T-helper 1 cell treated with Interleukin-12 subunit alpha and Interleukin-12 subunit beta and Interleukin-4 antibody, amounts not matched to agents 30 ng/mL and 1 ng/mL, for 36 hours (primary cell): ENCODE data around the gene PPT1. TPM values are rescaled to one million over a fixed set of nuclear protein-coding genes. Genes with fewer than 3 reads are reported as not detected.
"Not testable (repeated sequence)": the region's sequence is repeated elsewhere in the genome, so short reads cannot be mapped to it uniquely, and the experiment has no call there.

ENCODE experiments used
- intact Hi-C: fragments of 100-400 bp; cut with micrococcal nuclease; formaldehyde crosslinking; loops from one replicate; pipeline ENCODE4 v1.15.1; 2024
- total RNA-seq: library from RNA; stranded (reverse); gene quantifications from 2 replicates; pipeline ENCODE4 v1.2.3, GENCODE V29; 2022

The PPT1 gene
- total RNA-seq, 1 donor from 2014 or later, result 124 TPM

- intact Hi-C loops, result no loop called here
These were observed 39.6 kb downstream of the PPT1 start for GRCh38 chr1:40057310-40058030.

GRCh38 chr1:40056519-40057309, 40.3 kb downstream of the PPT1 start:
- intact Hi-C loops, result no loop called here

GRCh38 chr1:40053138-40053887, 43.7 kb downstream of the PPT1 start:
- intact Hi-C loops, result no loop called here

- intact Hi-C loops, result loop anchor here (1.0 kb wide), 1 partner anchor 8 kb away; no protein-coding TSS in a partner anchor
These were observed 46.2 kb downstream of the PPT1 start for GRCh38 chr1:40050863-40051262.

GRCh38 chr1:40049725-40050124, 47.3 kb downstream of the PPT1 start:
- intact Hi-C loops, result loop anchor here (1.0 to 10.0 kb wide), 4 partner anchors 8 to 929 kb away; partner anchors contain the start of gene CTPS1

GRCh38 chr1:40047769-40048168, 49.3 kb downstream of the PPT1 start:
- intact Hi-C loops, result loop anchor here (2.0 to 10.0 kb wide), 2 partner anchors 853 to 931 kb away; partner anchors contain the start of gene CTPS1

- intact Hi-C loops, result loop anchor here (10.0 kb wide), 1 partner anchor 852 kb away; no protein-coding TSS in a partner anchor
These were observed 49.8 kb downstream of the PPT1 start for GRCh38 chr1:40047276-40047675.

- intact Hi-C loops, result loop anchor here (10.0 kb wide), 1 partner anchor 851 kb away; no protein-coding TSS in a partner anchor
These were observed 51.3 kb downstream of the PPT1 start for GRCh38 chr1:40045766-40046165.

- intact Hi-C loops, result loop anchor here (10.0 kb wide), 1 partner anchor 850 kb away; no protein-coding TSS in a partner anchor
These were observed 51.9 kb downstream of the PPT1 start for GRCh38 chr1:40045182-40045581.

GRCh38 chr1:40044110-40044509, 52.9 kb downstream of the PPT1 start:
- intact Hi-C loops, result loop anchor here (5.0 to 10.0 kb wide), 5 partner anchors 33 to 849 kb away; partner anchors contain the start of genes NFYC and RLF

GRCh38 chr1:40042341-40042740, 54.7 kb downstream of the PPT1 start:
- intact Hi-C loops, result loop anchor here (5.0 to 10.0 kb wide), 5 partner anchors 35 to 848 kb away; partner anchors contain the start of genes NFYC and RLF

GRCh38 chr1:40041466-40041838, 55.6 kb downstream of the PPT1 start:
- intact Hi-C loops, result loop anchor here (1.0 to 10.0 kb wide), 9 partner anchors 8 to 939 kb away; partner anchors contain the start of genes NFYC, PPIE and RLF

GRCh38 chr1:40040511-40041465, 56.3 kb downstream of the PPT1 start, which contains the start of gene CAP1:
TSS of gene CAP1 (plus strand) at chr1:40040729. CDS start at chr1:40059347, 18,618 bp downstream.
- intact Hi-C loops, result loop anchor here (1.0 to 10.0 kb wide), 13 partner anchors 9 to 940 kb away; partner anchors contain the start of genes MFSD2A, NFYC, PPIE and RLF

- intact Hi-C loops, result loop anchor here (1.0 to 10.0 kb wide), 13 partner anchors 19 to 941 kb away; partner anchors contain the start of genes MFSD2A, NFYC, PPIE and PPT1
These were observed 57.1 kb downstream of the PPT1 start for GRCh38 chr1:40039757-40040510.

- intact Hi-C loops, result loop anchor here (1.0 kb wide), 1 partner anchor 58 kb away; the partner anchor contains the start of gene PPT1
These were observed 57.8 kb downstream of the PPT1 start for GRCh38 chr1:40039245-40039756.

GRCh38 chr1:40038697-40039096, 58.4 kb downstream of the PPT1 start:
- intact Hi-C loops, result loop anchor here (1.0 kb wide), 1 partner anchor 59 kb away; the partner anchor contains the start of gene PPT1

- intact Hi-C loops, result not testable (repeated sequence)
These were observed 59.8 kb downstream of the PPT1 start for GRCh38 chr1:40037254-40037653.

GRCh38 chr1:40036574-40036973, 60.5 kb downstream of the PPT1 start:
- intact Hi-C loops, result no loop called here
